OCI-LY7 (cell line): Measurements from ENCODE around the gene LGALS1.
A peak's percentile ranks its signal among the peaks of the same experiment; 100 is the strongest.

Source experiments
- CTCF ChIP-seq: fragments of 200-600 bp; sonication (generic); conservative IDR thresholded peaks from 2 replicates; pipeline ENCODE4 v1.5.1; 2014; ENCODE audit warnings: mild to moderate bottlenecking, antibody characterized with exemption, low read length, moderate library complexity, mixed read lengths
- EZH2phosphoT487 ChIP-seq: fragments of 200-600 bp; sonication (generic); IDR thresholded peaks from 2 replicates; pipeline ENCODE4 v1.6.1; 2018; ENCODE audit warnings: low read depth, borderline replicate concordance, mild to moderate bottlenecking, mixed run types, antibody characterized with exemption, low read length, moderate library complexity, mixed read lengths

GRCh38 chr22:37661160-37661924, 14.1 kb upstream of the LGALS1 start:
- TF ChIP-seq CTCF, result peak; percentile 71
- TF ChIP-seq EZH2phosphoT487, result no peak
